ENCODE results near the gene PLA2G6. TPM values are rescaled to one million over a fixed set of nuclear protein-coding genes. Genes with fewer than 3 reads are reported as not detected.

PLA2G6 gene
- total and polyA plus RNA-seq, 9 of the 15 experiments (the other 6 are each of a cell fraction or from before 2014, with no cell fraction given) = 0.11 to 12.2 (median 9.7) TPM

DNA sequence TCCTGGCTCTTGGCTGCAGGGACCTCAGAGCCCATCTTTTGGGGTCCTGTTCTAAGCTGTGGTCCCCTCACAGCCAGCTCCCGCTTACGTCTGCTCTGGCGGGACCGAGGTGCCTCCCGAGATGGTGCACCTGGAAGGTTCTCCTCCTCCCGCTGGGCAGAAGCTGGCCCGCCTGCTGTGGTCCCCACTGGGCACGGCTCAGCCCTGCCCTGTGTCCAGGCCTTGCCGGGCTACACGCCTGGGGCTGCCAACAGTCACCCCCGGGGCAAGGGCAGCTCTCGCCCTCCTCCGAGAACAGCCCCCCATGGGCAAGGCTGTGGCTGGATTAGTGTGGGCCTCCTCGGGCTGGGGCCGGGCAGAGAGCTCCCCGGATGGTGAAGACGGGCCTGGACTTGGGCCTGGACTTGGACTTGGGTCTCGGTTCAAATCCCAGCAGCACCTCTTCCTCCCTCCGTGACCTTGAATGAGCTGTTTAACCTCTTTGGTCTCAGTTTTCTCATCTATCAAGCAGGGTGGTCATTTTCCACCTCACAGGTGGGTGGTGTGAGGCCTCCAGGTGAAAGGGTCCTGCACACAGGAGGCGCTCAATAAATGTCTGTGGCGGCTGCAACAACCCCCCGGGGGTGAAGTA is 72.1 kb downstream of the PLA2G6 start:
- peaks cover 0 to 27% of the 10 kb centered on the region in 2 experiments; a peak in 2 of 5 replicates for H3K4me1 ChIP-seq (replicated peaks in 1 of 2; ENCODE audit: control insufficient read depth in 2 of 2, insufficient read depth in 2 of 2, low read length in 2 of 2)
- 48% methylated on average over 12 of the region's 22 CpGs for WGBS (ENCODE audit: insufficient coverage, low coverage, missing lambda C conversion rate)
- no peaks in the 10 kb centered on the region for H3K9me3 ChIP-seq (replicated peaks; ENCODE audit: control insufficient read depth, insufficient read depth, low read depth, low read length)
- no TSS peak for BruUV-seq (replicated peaks)
- H3K9ac ChIP-seq (ENCODE audit: insufficient read depth in 1 of 2, low read depth in 2 of 2, low read length in 2 of 2) = no peak overlapping the region
- FAIRE-seq (no peak), DNase-seq (ENCODE audit: extremely low read depth in 1 of 4, low spot score in 3 of 4) (no peak), ATAC-seq (no peak)
- H3K4me2 ChIP-seq (ENCODE audit: insufficient read depth, low read length) = no peak overlapping the region
- no peaks in the 10 kb centered on the region for H3K36me3 ChIP-seq (ENCODE audit: control insufficient read depth, insufficient read depth, low read length)
- H3K79me2 ChIP-seq (ENCODE audit: control insufficient read depth, insufficient read depth, low read length) = no peaks in the 10 kb centered on the region
- no peaks in the 10 kb centered on the region for H3K9me1 ChIP-seq (ENCODE audit: control insufficient read depth, insufficient read depth, low read length)
- in situ Hi-C loops (cut with MboI) (loop anchor here (10.0 kb wide), 1 partner anchor 465 kb away; the partner anchor contains the start of gene DMC1), intact Hi-C loops (cut with micrococcal nuclease) (loop anchor here (10.0 kb wide), 2 partner anchors 95 to 465 kb away; partner anchors contain the start of genes DMC1 and MAFF)
- H2AFZ ChIP-seq (ENCODE audit: low read depth, low read length) = no peak overlapping the region
- ChIA-PET CTCF (ENCODE audit: low intra/inter-chr PET ratio) (interaction anchor here (0.6 kb wide), 1 partner anchor 44 kb away, joined by 5 read pairs; no protein-coding TSS in a partner anchor), POLR2A (interaction anchor here (0.6 to 1.1 kb wide), 3 partner anchors 17 to 452 kb away, joined by 3 to 5 read pairs (median 5); no protein-coding TSS in a partner anchor)
- H4K20me1 ChIP-seq (replicated peaks; ENCODE audit: control insufficient read depth, insufficient read depth, low read length) = no peaks in the 10 kb centered on the region
- H3K27me3 ChIP-seq (ENCODE audit: control insufficient read depth in 2 of 2, insufficient read depth in 2 of 2, low read length in 2 of 2) = no peaks in the 10 kb centered on the region
- H3K4me3 ChIP-seq = no peak overlapping the region
- H3K27ac ChIP-seq (ENCODE audit: extremely low read depth, low read depth, low read length) = no peak overlapping the region
- TF ChIP-seq ZNF384 (IDR thresholded peaks at IDR 0.05; ENCODE audit: low read depth, low read length) (no peak), ZNF75A (CRISPR knock-in tag; IDR thresholded peaks at IDR 0.05) (no peak), MCM7 (IDR thresholded peaks at IDR 0.05) (no peak), EP400 (IDR thresholded peaks at IDR 0.05) (no peak), EWSR1 (IDR thresholded peaks at IDR 0.05; ENCODE audit: borderline replicate concordance, low read depth, partially characterized antibody) (no peak), YBX1 (IDR thresholded peaks at IDR 0.05) (no peak), CREM (IDR thresholded peaks at IDR 0.05; ENCODE audit: low read depth) (no peak), ZNF551 (CRISPR knock-in tag; IDR thresholded peaks at IDR 0.05) (no peak), MBD2 (IDR thresholded peaks at IDR 0.05; ENCODE audit: borderline replicate concordance, low read depth) (no peak), TBP (optimal IDR thresholded peaks at IDR 0.05; ENCODE audit: low read depth, low read length) (no peak), ZFX (CRISPR knock-in tag; IDR thresholded peaks at IDR 0.05) (0 out of 2 replicates have a peak, but pooled peaks have one; percentile 22), POLR3A (IDR thresholded peaks at IDR 0.05; ENCODE audit: borderline replicate concordance, extremely low read depth, insufficient read depth, insufficient read length) (no peak), KLF16 (IDR thresholded peaks at IDR 0.05) (no peak), MCM2 (IDR thresholded peaks at IDR 0.05; ENCODE audit: low read depth) (no peak), ZNF253 (CRISPR knock-in tag; conservative IDR thresholded peaks at IDR 0.05) (no peak), STAT5B (CRISPR knock-in tag; IDR thresholded peaks at IDR 0.05) (no peak), ZNF707 (CRISPR knock-in tag; conservative IDR thresholded peaks at IDR 0.05) (no peak), FOSL1 (tag; conservative IDR thresholded peaks at IDR 0.05) (no peak), POLR2AphosphoS2 (IDR thresholded peaks at IDR 0.05; ENCODE audit: low read length) (no peak)
- TF ChIP-seq, protein P1, sequence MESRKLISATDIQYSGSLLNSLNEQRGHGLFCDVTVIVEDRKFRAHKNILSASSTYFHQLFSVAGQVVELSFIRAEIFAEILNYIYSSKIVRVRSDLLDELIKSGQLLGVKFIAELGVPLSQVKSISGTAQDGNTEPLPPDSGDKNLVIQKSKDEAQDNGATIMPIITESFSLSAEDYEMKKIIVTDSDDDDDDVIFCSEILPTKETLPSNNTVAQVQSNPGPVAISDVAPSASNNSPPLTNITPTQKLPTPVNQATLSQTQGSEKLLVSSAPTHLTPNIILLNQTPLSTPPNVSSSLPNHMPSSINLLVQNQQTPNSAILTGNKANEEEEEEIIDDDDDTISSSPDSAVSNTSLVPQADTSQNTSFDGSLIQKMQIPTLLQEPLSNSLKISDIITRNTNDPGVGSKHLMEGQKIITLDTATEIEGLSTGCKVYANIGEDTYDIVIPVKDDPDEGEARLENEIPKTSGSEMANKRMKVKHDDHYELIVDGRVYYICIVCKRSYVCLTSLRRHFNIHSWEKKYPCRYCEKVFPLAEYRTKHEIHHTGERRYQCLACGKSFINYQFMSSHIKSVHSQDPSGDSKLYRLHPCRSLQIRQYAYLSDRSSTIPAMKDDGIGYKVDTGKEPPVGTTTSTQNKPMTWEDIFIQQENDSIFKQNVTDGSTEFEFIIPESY (CRISPR knock-in tag; IDR thresholded peaks at IDR 0.05) = peak; percentile 59; the same call in 1 of the 2 replicates
- TF ChIP-seq, protein P2, sequence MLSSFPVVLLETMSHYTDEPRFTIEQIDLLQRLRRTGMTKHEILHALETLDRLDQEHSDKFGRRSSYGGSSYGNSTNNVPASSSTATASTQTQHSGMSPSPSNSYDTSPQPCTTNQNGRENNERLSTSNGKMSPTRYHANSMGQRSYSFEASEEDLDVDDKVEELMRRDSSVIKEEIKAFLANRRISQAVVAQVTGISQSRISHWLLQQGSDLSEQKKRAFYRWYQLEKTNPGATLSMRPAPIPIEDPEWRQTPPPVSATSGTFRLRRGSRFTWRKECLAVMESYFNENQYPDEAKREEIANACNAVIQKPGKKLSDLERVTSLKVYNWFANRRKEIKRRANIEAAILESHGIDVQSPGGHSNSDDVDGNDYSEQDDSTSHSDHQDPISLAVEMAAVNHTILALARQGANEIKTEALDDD (IDR thresholded peaks at IDR 0.05) = no peak

Data from K562 (cell line).